Gastrocnemius medialis (tissue), 4 donors: Measurements from ENCODE around the gene CGB1. TPM values are rescaled to one million over a fixed set of nuclear protein-coding genes. Genes with fewer than 3 reads are reported as not detected.
"Not testable (repeated sequence)": the region's sequence is repeated elsewhere in the genome, so short reads cannot be mapped to it uniquely, and the experiment has no call there.

Source experiments
- ATAC-seq, 2 donors: fragments of 150-250 bp; one replicate each; pipeline ENCODE4 v1.9.1; 2016
- DNase-seq, 2 donors: peaks; one replicate each; pipeline ENCODE4 v3.0.0-alpha.2; 2019
- H3K27ac ChIP-seq, 4 donors: fragments of 200-600 bp; sonication (generic); 1 replicate in 1 of 4; 2 replicates in 3 of 4; pipeline ENCODE4 v1.5.1; 2016 to 2018; ENCODE audit warnings: mild to moderate bottlenecking in 2 of 4, moderate library complexity in 1 of 4
- H3K27me3 ChIP-seq, 3 donors: fragments of 200-600 bp; sonication (generic) in 2 of 3; 1 replicate in 1 of 3; 2 replicates in 2 of 3; pipeline versions ENCODE4 v1.5.1 to v1.6.0; 2016 to 2019; ENCODE audit warnings: mild to moderate bottlenecking in 1 of 3, moderate library complexity in 1 of 3
- H3K36me3 ChIP-seq, 2 donors: fragments of 200-600 bp; sonication (generic) in 1 of 2; one replicate each; pipeline ENCODE4 v1.5.1; 2017 to 2018
- H3K4me1 ChIP-seq, 2 donors: fragments of 200-600 bp; sonication (generic) in 1 of 2; one replicate each; pipeline ENCODE4 v1.5.1; 2016 to 2017; ENCODE audit warnings: mild to moderate bottlenecking in 2 of 2
- H3K4me3 ChIP-seq, 4 donors: fragments of 200-600 bp; sonication (generic) in 3 of 4; 1 replicate in 1 of 4; 2 replicates in 3 of 4; pipeline ENCODE4 v1.5.1; 2016 to 2019; ENCODE audit warnings: mild to moderate bottlenecking in 2 of 4
- H3K9me3 ChIP-seq, 3 donors: fragments of 200-600 bp; sonication (generic) in 2 of 3; 1 replicate in 1 of 3; 2 replicates in 2 of 3; pipeline ENCODE4 v1.5.1; 2016 to 2019
- POLR2A ChIP-seq, 2 donors: fragments of 450-650 bp; IDR thresholded peaks; one replicate each; pipeline ENCODE4 v1.6.1; 2017; ENCODE audit warnings: antibody characterized with exemption in 2 of 2, mild to moderate bottlenecking in 2 of 2, moderate library complexity in 2 of 2
- in situ Hi-C, 4 donors: fragments of 200-750 bp; cut with MboI; loops; one replicate each; pipeline versions ENCODE4 v1.15.0 to v1.8.0; 2017; ENCODE audit warnings: low sequenced_read_pairs in 4 of 4
- intact Hi-C: fragments of 100-400 bp; cut with DNase I; formaldehyde crosslinking; loops from one replicate; pipeline ENCODE4 v1.15.1; 2023; ENCODE audit warnings: low total_unique reads
- total RNA-seq, 4 donors: library from RNA; depleted of rRNA; stranded (reverse); fragments of >200 nt; gene quantifications; one replicate each; pipeline versions ENCODE4 v1.1.0 to v1.2.3, GENCODE V29; 2016
- TF ChIP-seq, protein P1 (sequence below), 5 experiments: fragments of 450-650 bp in 3 of 5; fragments of 200-600 bp in 2 of 5; sonication (generic) in 2 of 5; IDR thresholded peaks in 4 of 5; conservative IDR thresholded peaks in 1 of 5; 1 replicate in 4 of 5; 2 replicates in 1 of 5; pipeline ENCODE4 v1.5.1; 2016 to 2019; ENCODE audit warnings: antibody characterized with exemption in 5 of 5, mild to moderate bottlenecking in 3 of 5, moderate library complexity in 3 of 5

The CGB1 gene
- total RNA-seq, 4 donors from 2014 or later: not detected

GRCh38 chr19:49022116-49022515, 14.6 kb downstream of the CGB1 start:
- H3K9me3 ChIP-seq: no peaks in the 10 kb centered on the region

DNA sequence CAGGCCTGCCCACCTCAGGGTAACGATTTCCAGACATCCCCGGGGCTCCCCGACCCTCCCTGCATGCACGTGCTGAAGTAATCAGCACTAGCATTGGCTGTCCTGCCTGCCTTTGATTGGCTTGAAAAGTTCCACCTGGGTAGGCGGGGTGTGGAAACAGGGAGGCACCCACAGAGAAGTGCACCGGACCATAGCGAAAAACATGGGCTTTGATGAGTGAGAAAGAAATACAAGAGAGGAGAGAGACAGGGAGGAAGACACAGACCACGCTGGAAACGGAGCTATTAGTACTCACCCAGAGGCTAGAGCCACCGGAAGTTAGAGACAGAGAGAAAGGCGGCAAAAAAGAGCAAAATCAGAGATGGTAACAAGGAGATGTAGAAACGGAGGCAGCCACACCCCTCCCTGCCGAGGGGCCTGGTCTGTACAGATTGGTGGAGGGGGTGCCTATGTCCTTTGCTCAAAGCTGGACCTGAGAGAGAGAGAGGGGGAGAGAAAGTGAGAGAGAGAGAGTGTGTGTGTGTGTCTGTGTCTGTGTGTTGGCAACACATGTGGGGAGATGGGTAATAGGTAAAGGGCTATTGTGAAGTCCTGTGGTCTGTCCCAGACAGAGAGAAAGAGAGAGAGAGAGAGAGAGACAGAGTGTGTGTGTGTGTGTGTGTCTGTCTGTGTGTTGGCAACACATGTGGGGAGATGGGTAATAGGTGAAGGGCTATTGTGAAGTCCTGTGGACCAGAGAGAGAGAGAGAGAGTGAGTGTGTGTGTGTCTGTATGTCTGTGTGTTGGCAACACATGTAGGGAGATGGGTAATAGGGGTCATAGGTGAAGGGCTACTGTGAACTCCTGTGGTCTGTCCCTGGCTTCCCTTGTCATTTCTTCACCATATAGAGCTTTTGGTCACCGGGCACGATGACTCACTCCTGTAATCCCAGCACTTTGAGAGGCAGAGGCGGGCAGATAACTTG, 15.5 kb downstream of the CGB1 start:
- TF ChIP-seq, protein P1, sequence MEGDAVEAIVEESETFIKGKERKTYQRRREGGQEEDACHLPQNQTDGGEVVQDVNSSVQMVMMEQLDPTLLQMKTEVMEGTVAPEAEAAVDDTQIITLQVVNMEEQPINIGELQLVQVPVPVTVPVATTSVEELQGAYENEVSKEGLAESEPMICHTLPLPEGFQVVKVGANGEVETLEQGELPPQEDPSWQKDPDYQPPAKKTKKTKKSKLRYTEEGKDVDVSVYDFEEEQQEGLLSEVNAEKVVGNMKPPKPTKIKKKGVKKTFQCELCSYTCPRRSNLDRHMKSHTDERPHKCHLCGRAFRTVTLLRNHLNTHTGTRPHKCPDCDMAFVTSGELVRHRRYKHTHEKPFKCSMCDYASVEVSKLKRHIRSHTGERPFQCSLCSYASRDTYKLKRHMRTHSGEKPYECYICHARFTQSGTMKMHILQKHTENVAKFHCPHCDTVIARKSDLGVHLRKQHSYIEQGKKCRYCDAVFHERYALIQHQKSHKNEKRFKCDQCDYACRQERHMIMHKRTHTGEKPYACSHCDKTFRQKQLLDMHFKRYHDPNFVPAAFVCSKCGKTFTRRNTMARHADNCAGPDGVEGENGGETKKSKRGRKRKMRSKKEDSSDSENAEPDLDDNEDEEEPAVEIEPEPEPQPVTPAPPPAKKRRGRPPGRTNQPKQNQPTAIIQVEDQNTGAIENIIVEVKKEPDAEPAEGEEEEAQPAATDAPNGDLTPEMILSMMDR (IDR thresholded peaks at IDR 0.05 in 4 of 5, conservative IDR thresholded peaks at IDR 0.05 in 1 of 5): no peak
- no peak for TF ChIP-seq POLR2A (IDR thresholded peaks at IDR 0.05)
- H3K36me3 ChIP-seq: peaks cover 0 to under 1% of the 10 kb centered on the region in 2 donors
- no peak overlapping the region for H3K27ac ChIP-seq
- H3K9me3 ChIP-seq: no peaks in the 10 kb centered on the region
- intact Hi-C loops: no loop called here
- H3K4me3 ChIP-seq: no peak overlapping the region
- in situ Hi-C loops: no loop called here
- no peak for ATAC-seq
- peaks cover 14 to 19% of the 10 kb centered on the region in 2 donors for H3K4me1 ChIP-seq
- peaks cover 0 to 11% (median 8%) of the 10 kb centered on the region in 3 donors for H3K27me3 ChIP-seq
- DNase-seq: no peak

More at GRCh38 chr19:49022116-49022515, 14.6 kb downstream of the CGB1 start:
- Histone ChIP-seq H3K27me3 (peaks cover 0 to 11% (median 8%) of the 10 kb centered on the region in 3 donors), H3K4me3 (no peak overlapping the region), H3K27ac (no peak overlapping the region), H3K4me1 (peaks cover 14 to 19% of the 10 kb centered on the region in 2 donors), H3K36me3 (no peaks in the 10 kb centered on the region)
- TF ChIP-seq POLR2A (IDR thresholded peaks at IDR 0.05): no peak
- TF ChIP-seq, protein P1 (IDR thresholded peaks at IDR 0.05 in 4 of 5, conservative IDR thresholded peaks at IDR 0.05 in 1 of 5): no peak
- intact Hi-C loops: no loop called here
- ATAC-seq (no peak), DNase-seq (no peak)
- in situ Hi-C loops: no loop called here

- in situ Hi-C loops (no loop called here), intact Hi-C loops (no loop called here)
These were observed 16.4 kb downstream of the CGB1 start for GRCh38 chr19:49020342-49020741.

DNA sequence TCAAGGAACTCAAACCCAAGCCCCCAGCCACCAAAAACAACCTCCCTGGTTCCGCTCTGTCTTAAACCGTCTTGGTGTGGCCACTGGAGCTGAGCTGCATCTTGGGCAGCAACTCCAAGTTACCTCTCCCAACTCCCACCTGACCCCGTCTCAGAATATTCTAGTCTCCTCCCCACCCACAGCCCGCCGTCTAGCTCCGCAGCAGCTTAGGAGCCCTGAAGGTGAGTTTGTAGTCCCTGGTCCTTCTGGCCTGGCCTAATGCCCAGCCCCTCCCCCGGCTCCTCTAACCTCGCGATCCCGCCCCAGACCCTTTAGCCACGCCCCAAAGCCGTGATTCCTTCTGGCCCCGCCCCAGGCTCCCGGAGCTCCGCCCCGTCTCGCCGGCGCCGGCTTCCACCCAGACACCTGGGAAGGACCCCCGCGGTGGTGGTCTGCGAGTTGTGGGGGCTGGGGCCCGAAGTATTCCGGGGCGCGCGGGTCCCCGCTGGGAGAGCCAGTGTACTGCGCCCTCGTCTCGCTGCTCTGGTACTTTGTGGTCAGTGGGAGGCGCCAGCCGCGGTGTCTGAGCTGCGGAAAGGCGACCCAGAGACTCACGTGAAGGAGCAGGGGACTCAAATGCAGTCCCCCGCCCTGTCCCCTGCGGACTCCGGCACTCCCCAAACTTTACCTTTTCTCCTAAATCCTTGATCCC, 17.3 kb downstream of the CGB1 start:
- in situ Hi-C loops (no loop called here), intact Hi-C loops (no loop called here)
- peaks cover 14 to 19% of the 10 kb centered on the region in 2 donors for H3K4me1 ChIP-seq
- peak; percentile 63 to 77 for ATAC-seq
- H3K27ac ChIP-seq: no peak overlapping the region
- peak overlapping the region; percentile 55 to 72 (median 57) for H3K4me3 ChIP-seq
- H3K27me3 ChIP-seq: peaks cover 0 to 11% (median 8%) of the 10 kb centered on the region in 3 donors
- no peaks in the 10 kb centered on the region for H3K9me3 ChIP-seq
- peaks cover 0 to 19% of the 10 kb centered on the region in 2 donors for H3K36me3 ChIP-seq
- peak; percentile 59 to 70 for DNase-seq
- no peak for TF ChIP-seq POLR2A (IDR thresholded peaks at IDR 0.05)
- TF ChIP-seq, protein P1 (IDR thresholded peaks at IDR 0.05 in 4 of 5, conservative IDR thresholded peaks at IDR 0.05 in 1 of 5): no peak

More at GRCh38 chr19:49020342-49020741, 16.4 kb downstream of the CGB1 start:
- Histone ChIP-seq H3K27me3 (peaks cover 0 to 11% (median 8%) of the 10 kb centered on the region in 3 donors), H3K36me3 (peaks cover 0 to 10% of the 10 kb centered on the region in 2 donors), H3K4me1 (peaks cover 14 to 19% of the 10 kb centered on the region in 2 donors), H3K27ac (no peak overlapping the region), H3K9me3 (no peaks in the 10 kb centered on the region), H3K4me3 (no peak overlapping the region)
- ATAC-seq (no peak), DNase-seq (no peak)
- TF ChIP-seq, protein P1 (IDR thresholded peaks at IDR 0.05 in 4 of 5, conservative IDR thresholded peaks at IDR 0.05 in 1 of 5): no peak
- TF ChIP-seq POLR2A (IDR thresholded peaks at IDR 0.05): no peak

DNA sequence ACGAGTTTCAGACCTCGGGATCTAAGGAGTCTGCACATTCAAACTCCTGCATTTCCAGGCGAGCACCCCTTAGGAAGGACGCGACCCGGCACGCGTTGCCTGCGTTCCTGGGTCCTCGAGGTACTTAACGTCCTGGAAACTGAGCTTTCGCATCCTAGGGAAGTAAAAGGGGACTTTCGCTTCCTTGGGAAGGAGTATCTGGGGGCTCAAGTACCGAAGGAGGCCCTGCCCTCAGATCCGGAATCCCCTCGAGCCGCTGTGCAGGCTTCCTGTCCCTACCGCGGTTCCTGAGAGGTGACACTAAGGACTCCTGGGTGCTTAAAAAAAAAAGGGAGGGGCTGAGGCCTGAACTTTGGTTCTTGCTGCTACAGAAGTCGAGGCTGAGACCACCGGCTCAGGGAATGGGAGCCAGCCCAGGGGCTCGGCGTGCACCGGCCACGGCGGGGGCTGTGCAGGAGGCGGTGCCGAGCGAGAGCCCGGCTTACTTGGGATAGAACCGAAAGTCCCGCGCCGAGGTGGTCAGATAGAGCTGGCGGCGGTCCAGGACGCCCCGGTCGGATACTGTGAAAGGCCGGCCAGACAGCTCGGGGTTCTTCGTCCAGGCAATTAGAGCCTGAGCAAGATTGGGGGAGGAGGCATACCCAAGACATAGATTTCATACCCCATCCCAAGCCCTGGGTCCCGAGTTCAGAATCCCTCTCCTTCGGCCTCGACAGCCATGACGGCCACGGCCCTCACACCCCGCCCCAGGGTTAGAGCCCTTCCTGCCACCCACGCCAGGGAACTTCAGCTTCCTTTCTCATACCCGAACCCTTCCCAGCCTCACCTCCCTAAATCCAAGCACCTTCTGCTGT, 18.1 kb downstream of the CGB1 start:
- in situ Hi-C loops, H3K9me3 ChIP-seq, intact Hi-C loops, DNase-seq: not testable (repeated sequence)
- H3K27me3 ChIP-seq: peaks cover 0 to 11% (median 8%) of the 10 kb centered on the region in 3 donors
- ATAC-seq: peak; percentile 16 to 31
- peaks cover 14 to 19% of the 10 kb centered on the region in 2 donors for H3K4me1 ChIP-seq
- H3K36me3 ChIP-seq: peaks cover 0 to 25% of the 10 kb centered on the region in 2 donors
- H3K27ac ChIP-seq: peak overlapping the region in 1 of 4 donors; percentile 2
- peak overlapping the region; percentile 55 to 72 (median 57) for H3K4me3 ChIP-seq
